ENCODE measurements around the gene TRPM5. TPM values are rescaled to one million over a fixed set of nuclear protein-coding genes. Genes with fewer than 3 reads are reported as not detected.

TRPM5 gene
- total RNA-seq, 4 donors from 2014 or later: 1.4 to 7.5 (median 4.3) TPM

- H3K36me3 ChIP-seq: no peaks in the 10 kb centered on the region
- no peaks in the 10 kb centered on the region for H3K9me3 ChIP-seq
- WGBS, 2 donors (ENCODE audit: low coverage in 1 of 2): 23 to 45% methylated on average over 4 to 22 of the region's 23 CpGs
- H3K4me1 ChIP-seq: peaks cover 3 to 49% (median 42%) of the 10 kb centered on the region in 4 donors
- intact Hi-C loops (cut with DNase I; ENCODE audit: low total_unique reads): no loop called here
- in situ Hi-C loops (cut with MboI; ENCODE audit: low pct_ligation_motif_present in 1 of 4, low pct_unique_long_range_greater_than_20kb in 1 of 4, low sequenced_read_pairs in 3 of 4): loop anchor here in 1 of 4 donors (25.0 kb wide), 1 partner anchor 441 kb away; the partner anchor contains the start of gene CDKN1C
- peak overlapping the region in 3 of 4 donors; percentile 31 to 53 (median 45) for H3K4me3 ChIP-seq
- peaks cover 16% of the 10 kb centered on the region for H3K27me3 ChIP-seq
- H3K27ac ChIP-seq: peak overlapping the region; percentile 5 to 84 (median 64)
- TF ChIP-seq CTCF (IDR thresholded peaks at IDR 0.05) (no peak), POLR2A (IDR thresholded peaks at IDR 0.05) (no peak), POLR2AphosphoS5 (IDR thresholded peaks at IDR 0.05) (no peak), EP300 (IDR thresholded peaks at IDR 0.05; ENCODE audit: low read depth) (no peak)
- peak; percentile 58 for DNase-seq
These were observed 1.6 kb upstream of the TRPM5 start for GRCh38 chr11:2445746-2446551.

DNA sequence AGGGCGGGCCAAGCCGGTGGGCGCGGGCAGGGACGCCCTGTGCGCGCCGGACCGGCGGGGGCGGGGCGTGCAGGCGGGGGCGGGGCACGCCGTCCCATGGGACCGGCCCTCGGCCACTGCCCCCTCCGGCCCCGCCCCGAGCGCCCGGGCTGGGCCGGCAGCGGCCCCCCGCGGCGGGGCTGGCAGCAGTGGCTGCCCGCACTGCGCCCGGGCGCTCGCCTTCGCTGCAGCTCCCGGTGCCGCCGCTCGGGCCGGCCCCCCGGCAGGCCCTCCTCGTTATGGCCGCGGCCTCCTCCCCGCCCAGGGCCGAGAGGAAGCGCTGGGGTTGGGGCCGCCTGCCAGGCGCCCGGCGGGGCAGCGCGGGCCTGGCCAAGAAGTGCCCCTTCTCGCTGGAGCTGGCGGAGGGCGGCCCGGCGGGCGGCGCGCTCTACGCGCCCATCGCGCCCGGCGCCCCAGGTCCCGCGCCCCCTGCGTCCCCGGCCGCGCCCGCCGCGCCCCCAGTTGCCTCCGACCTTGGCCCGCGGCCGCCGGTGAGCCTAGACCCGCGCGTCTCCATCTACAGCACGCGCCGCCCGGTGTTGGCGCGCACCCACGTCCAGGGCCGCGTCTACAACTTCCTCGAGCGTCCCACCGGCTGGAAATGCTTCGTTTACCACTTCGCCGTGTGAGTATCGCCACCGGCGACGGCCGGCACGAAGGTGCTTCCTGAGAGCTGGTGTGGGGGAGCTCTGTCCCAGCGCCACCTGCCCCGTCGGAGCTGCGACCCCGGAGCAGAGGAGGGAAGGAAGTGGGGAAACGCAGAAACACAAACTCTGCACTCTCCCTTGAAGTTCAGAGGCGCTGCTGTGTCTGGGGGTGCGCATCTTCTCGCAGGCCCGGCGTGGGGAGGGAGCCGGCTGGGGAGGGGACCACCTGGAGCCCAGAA, 769 bp upstream of the TRPM5 start, which contains the start of gene KCNQ1:
Gene KCNQ1 (plus strand): TSS at position 188 of the 925 bp plus-strand sequence. CDS start 91 bp downstream, at position 279.
- peak within 1 kb of the TSS; percentile 48 to 84 (median 65) for H3K27ac ChIP-seq
- TF ChIP-seq POLR2A (IDR thresholded peaks at IDR 0.05) (no peak), POLR2AphosphoS5 (IDR thresholded peaks at IDR 0.05) (peak in 2 of 3 donors; percentile 25 to 58)
- in situ Hi-C loops (cut with MboI; ENCODE audit: low pct_ligation_motif_present in 1 of 4, low pct_unique_long_range_greater_than_20kb in 1 of 4, low sequenced_read_pairs in 3 of 4): loop anchor here in 1 of 4 donors (25.0 kb wide), 1 partner anchor 442 kb away; the partner anchor contains the start of gene CDKN1C
- peaks cover 3 to 54% (median 44%) of the 10 kb centered on the region in 4 donors for H3K4me1 ChIP-seq
- WGBS, 2 donors (ENCODE audit: low coverage in 1 of 2): 1% methylated on average over 68 of the region's 116 CpGs; no CpG with 5 or more reads in 1 of the 2 donors
- no peaks in the 10 kb centered on the region for H3K9me3 ChIP-seq
- H3K27me3 ChIP-seq: peaks cover 16% of the 10 kb centered on the region
- intact Hi-C loops (cut with DNase I; ENCODE audit: low total_unique reads): no loop called here
- H3K36me3 ChIP-seq: no peaks in the 10 kb centered on the region
- H3K4me3 ChIP-seq: peak within 1 kb of the TSS; percentile 13 to 53 (median 42)
- DNase-seq: peak; percentile 87

GRCh38 chr11:2443406-2443805, 908 bp downstream of the TRPM5 start:
- peaks cover 3 to 54% (median 44%) of the 10 kb centered on the region in 4 donors for H3K4me1 ChIP-seq
- WGBS, 2 donors (ENCODE audit: low coverage in 1 of 2): 38 to 42% methylated on average over 2 to 11 of the region's 11 CpGs
- H3K9me3 ChIP-seq: no peaks in the 10 kb centered on the region
- H3K4me3 ChIP-seq: no peak overlapping the region
- peaks cover 16% of the 10 kb centered on the region for H3K27me3 ChIP-seq
- in situ Hi-C loops (cut with MboI; ENCODE audit: low pct_ligation_motif_present in 1 of 4, low pct_unique_long_range_greater_than_20kb in 1 of 4, low sequenced_read_pairs in 3 of 4) (loop anchor here in 1 of 4 donors (25.0 kb wide), 1 partner anchor 444 kb away; the partner anchor contains the start of gene CDKN1C), intact Hi-C loops (cut with DNase I; ENCODE audit: low total_unique reads) (no loop called here)
- peak overlapping the region; percentile 6 to 84 (median 54) for H3K27ac ChIP-seq
- DNase-seq: no peak
- no peak for TF ChIP-seq POLR2AphosphoS5 (IDR thresholded peaks at IDR 0.05)
- no peak for TF ChIP-seq CTCF (IDR thresholded peaks at IDR 0.05)
- TF ChIP-seq POLR2A (IDR thresholded peaks at IDR 0.05): no peak
- TF ChIP-seq EP300 (IDR thresholded peaks at IDR 0.05; ENCODE audit: low read depth): no peak
- no peaks in the 10 kb centered on the region for H3K36me3 ChIP-seq

DNA sequence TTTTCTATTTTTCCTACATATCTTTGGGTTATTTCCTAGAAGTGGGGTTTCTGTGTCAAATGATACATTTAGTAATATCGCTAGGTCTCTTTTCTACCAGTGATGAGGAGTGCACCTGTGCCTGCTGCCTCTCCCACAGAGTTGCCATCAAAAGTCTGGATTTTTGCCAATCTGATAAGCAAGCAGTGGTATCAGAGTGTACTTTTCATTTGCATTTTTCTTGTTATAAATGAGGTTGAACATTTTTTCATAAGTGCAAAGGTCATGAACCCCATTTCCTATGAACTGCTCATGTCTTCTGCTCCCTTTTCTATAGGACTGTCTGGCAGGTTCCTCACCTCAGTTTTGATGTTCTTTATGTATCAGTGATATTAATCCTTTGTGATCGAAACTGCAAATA, 1.7 kb downstream of the TRPM5 start:
- Histone ChIP-seq H3K9me3 (no peaks in the 10 kb centered on the region), H3K27ac (peak overlapping the region in 2 of 4 donors; percentile 3 to 84), H3K4me3 (no peak overlapping the region), H3K4me1 (peaks cover 3 to 50% (median 44%) of the 10 kb centered on the region in 4 donors), H3K27me3 (peaks cover 16% of the 10 kb centered on the region), H3K36me3 (no peaks in the 10 kb centered on the region)
- in situ Hi-C loops (cut with MboI; ENCODE audit: low pct_ligation_motif_present in 1 of 4, low pct_unique_long_range_greater_than_20kb in 1 of 4, low sequenced_read_pairs in 3 of 4) (loop anchor here in 1 of 4 donors (25.0 kb wide), 1 partner anchor 445 kb away; the partner anchor contains the start of gene CDKN1C), intact Hi-C loops (cut with DNase I; ENCODE audit: low total_unique reads) (no loop called here)
- no peak for DNase-seq
- WGBS, 2 donors (ENCODE audit: low coverage in 1 of 2): 58 to 61% methylated on average over 2 of the region's 2 CpGs
- TF ChIP-seq POLR2AphosphoS5 (IDR thresholded peaks at IDR 0.05) (no peak), EP300 (IDR thresholded peaks at IDR 0.05; ENCODE audit: low read depth) (no peak), POLR2A (IDR thresholded peaks at IDR 0.05) (no peak), CTCF (IDR thresholded peaks at IDR 0.05) (no peak)

All from transverse colon (tissue), 4 donors.